GM15510 (cell line): ENCODE measurements around the gene TMEM127.

Source experiments
- POLR2A ChIP-seq: IDR thresholded peaks from 3 replicates; pipeline ENCODE4 v1.6.1; 2011; ENCODE audit warnings: borderline replicate concordance; ENCODE audit not compliant: insufficient read length; ENCODE audit errors: extremely low read depth

The TMEM127 gene

GRCh38 chr2:96236882-96237281 lies 28.9 kb downstream of the TMEM127 start:
- no peak for TF ChIP-seq POLR2A

GRCh38 chr2:96233880-96234316 lies 31.9 kb downstream of the TMEM127 start:
- TF ChIP-seq POLR2A: peak; percentile 18

DNA sequence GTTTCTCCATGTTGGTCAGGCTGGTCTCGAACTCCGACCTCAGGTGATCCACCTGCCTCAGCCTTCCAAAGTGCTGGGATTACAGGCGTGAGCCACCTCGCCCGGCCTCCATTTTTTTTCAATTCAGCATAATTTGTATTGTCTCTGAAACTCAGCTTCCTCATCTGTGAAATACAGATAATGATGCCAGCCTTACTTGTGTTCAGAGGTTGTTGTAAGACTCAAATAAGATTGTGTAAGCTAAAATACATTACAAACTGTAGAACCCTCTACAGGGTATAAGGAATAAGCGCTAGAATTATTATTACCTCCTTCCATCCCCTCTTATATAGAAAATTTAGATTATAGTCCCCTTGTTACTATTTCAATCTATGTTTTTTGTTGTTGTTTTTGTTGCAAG lies 32.4 kb downstream of the TMEM127 start:
- TF ChIP-seq POLR2A: no peak

GRCh38 chr2:96231316-96231715 lies 34.5 kb downstream of the TMEM127 start:
- no peak for TF ChIP-seq POLR2A

- no peak for TF ChIP-seq POLR2A
These were observed 40.7 kb downstream of the TMEM127 start for GRCh38 chr2:96225016-96225533.

DNA sequence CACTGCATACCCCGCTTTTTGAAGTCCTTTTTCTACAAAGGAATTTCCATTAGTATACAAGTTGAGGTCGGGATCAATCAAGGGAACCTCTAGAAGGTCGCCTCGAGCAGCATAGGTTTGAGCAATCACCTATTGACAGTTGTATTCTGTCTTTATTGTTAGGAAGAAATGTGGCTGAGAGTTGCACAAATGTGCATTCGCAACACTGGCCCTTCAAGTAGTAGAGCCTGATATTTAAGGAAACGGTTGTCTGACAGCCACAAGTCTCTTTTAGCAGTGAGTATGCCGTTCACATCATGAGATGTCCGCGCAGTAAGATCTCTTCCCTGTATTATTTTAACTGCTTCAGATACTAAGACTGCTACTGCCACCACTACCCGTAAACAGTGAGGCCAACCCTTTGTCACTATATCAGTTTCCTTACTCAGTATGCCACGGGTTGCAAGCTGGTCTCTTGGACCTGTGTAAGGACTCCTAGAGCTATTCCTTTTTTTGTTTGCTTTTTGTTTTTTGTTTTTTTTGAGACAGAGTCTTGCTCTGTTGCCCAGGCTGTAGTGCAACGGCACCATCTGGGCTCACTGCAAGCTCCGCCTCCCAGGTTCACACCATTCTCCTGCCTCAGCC lies 47.2 kb downstream of the TMEM127 start:
- TF ChIP-seq POLR2A: no peak

GRCh38 chr2:96214554-96214953 lies 51.2 kb downstream of the TMEM127 start:
- no peak for TF ChIP-seq POLR2A

DNA sequence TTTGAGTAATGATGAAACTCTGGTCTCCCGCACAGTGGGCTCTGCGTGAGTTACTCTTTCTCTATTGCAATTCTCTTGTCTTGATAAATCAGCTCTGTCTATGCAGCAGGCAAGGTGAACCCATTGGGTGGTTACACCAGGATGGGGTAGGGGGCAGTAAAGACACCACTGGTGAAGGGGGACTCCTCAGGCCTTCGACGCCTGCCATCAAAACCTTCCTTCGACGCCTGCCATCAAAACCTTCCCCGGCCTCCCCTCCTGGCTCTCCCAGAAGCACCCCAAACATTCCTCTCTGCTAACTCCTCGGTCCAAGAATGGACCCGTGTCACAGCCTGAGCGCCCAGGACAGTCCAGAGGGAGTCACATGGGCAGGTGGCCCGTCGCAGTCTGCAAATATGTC lies 52.4 kb downstream of the TMEM127 start:
- no peak for TF ChIP-seq POLR2A

DNA sequence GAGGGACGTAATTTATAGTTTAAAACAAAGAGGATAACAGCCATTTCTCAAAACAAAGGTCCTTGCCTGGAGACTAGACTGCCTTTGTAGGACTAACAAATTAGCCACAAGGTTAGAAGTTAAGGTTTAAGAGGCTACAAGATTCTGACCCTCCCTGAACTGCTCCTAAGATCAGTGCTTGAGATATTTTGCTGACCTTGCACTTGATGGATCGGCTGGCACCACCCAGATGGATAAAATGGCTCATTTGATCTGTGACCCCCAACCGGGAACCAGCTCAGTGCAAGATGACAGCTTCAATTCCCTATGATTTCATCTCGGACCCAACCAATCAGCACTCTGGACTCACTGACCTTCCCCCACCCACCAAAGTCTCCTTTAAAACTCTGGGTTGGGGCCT lies 53.5 kb downstream of the TMEM127 start:
- no peak for TF ChIP-seq POLR2A

DNA sequence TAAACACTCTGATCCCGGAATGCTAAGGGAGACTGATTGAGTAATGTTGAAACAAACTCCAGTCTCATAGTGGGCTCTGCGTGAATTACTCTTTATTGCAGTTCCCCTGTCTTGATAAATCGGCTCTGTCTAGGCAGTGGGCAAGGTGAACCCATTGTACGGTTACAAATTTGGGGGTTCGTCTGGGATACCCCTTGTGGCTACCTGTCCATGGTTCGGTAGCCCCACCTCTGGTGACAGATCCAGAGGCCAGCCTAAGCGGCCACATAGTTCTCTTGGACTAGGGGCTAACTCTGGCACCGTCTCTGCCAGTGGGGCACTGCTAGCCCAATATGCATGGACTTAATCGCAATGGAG lies 56.1 kb downstream of the TMEM127 start:
- TF ChIP-seq POLR2A: no peak

GRCh38 chr2:96209011-96209728 lies 56.6 kb downstream of the TMEM127 start:
- TF ChIP-seq POLR2A: no peak

DNA sequence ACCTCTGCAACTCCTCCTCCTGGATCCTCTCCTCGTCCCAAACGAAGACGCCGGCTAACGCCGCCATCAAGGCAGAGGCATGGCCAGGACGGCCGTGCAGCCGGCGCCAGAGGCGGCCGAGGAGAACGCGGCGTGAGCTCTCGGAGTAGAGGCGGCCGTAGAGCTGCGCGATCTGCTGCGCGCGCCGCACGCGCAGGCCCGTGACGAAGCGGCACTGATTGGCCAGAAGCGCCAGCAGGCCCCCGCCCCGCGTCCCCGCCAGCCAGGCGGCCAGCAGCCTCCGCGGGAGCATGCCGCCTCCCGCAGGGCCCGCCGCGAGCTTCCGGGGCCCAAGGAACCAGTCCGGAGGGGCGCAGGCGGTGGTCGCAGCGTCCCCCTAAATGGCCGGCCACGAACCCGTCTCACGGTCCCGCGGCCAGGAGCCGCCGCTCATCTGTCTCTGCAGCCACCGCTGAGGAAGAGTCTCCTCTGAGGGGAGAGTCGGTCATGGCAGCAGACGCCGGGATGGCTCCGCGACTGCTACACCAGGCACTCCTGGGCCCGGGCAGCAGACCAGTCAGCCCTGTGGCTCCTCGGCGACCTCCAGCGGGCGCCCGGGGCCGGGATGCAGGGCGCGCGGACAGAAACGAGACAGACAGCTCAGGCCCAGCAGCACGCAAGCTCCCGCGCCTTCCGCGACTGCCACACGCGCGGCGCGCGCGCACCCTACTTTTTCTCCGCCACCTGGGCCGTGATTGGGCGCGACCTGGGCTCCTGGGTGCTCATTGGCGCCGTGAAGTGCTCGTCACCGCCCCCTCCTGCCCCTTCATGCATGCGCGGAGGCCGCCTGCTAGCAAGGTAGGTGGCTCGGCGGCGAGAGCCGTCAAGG lies 57.4 kb downstream of the TMEM127 start, which contains the start of gene STARD7:
TSS of gene STARD7 (minus strand) at position 685 of the 868 bp plus-strand sequence. CDS start at position 292, 393 bp downstream.
- TF ChIP-seq POLR2A: peak; percentile 90

- no peak for TF ChIP-seq POLR2A
These were observed 58.0 kb downstream of the TMEM127 start for GRCh38 chr2:96207774-96208142.

- TF ChIP-seq POLR2A: no peak
These were observed 58.6 kb downstream of the TMEM127 start for GRCh38 chr2:96207073-96207773.
